Erythroblast (primary cell): Measurements from ENCODE around the gene CCNY.
"Not testable (repeated sequence)": the region's sequence is repeated elsewhere in the genome, so short reads cannot be mapped to it uniquely, and the experiment has no call there.

Experiments used
- DNase-seq, 2 experiments: peaks; one replicate each; lab custom pipeline; 2025; lab: John Stamatoyannopoulos, UW
- GATA1 ChIP-seq: IDR thresholded peaks from 2 replicates; pipeline ENCODE4 v1.6.1; 2011; ENCODE audit warnings: low read depth, mild to moderate bottlenecking, control low read depth, low read length, moderate library complexity
- POLR2A ChIP-seq: IDR thresholded peaks from 2 replicates; pipeline ENCODE4 v1.6.1; 2011; ENCODE audit warnings: mild to moderate bottlenecking, low read length

The CCNY gene

DNA sequence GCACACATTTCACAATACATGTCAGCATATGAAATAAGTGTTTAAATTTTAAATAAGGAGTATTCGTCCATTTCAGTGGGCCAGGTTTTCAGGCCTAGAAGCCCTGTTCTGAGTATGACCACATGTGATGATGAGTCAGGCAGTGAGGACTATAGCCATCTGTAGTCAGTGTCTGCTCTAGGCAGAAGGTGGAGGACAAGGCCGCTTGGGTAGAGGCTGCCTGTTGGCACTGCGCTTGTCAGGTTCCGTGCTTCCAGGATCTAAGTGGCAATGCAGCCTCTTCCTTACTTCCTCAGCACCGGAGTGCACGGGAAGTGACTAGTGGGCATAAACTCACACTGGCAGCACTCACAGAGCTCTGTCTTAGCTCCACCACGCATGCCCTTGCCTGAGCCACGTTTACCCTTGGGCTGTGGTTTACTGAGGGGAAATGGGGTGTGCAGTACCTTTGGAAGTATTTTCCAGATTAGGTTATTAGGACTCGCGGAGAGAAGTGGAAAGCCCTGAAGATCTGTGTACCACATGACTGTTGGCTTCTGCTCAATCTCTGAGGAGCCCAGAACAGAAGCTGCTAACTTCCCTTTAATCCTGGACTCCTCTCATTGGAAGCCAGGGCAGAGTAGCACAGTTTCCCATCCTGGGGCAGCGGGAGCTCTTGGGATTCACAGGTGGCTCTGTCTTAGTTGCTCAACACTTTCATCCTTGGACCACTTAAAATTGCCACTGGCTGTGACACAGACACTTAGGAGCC lies 181.3 kb downstream of the CCNY start:
- no peak for TF ChIP-seq GATA1
- TF ChIP-seq POLR2A = no peak
- DNase-seq = no peak

DNA sequence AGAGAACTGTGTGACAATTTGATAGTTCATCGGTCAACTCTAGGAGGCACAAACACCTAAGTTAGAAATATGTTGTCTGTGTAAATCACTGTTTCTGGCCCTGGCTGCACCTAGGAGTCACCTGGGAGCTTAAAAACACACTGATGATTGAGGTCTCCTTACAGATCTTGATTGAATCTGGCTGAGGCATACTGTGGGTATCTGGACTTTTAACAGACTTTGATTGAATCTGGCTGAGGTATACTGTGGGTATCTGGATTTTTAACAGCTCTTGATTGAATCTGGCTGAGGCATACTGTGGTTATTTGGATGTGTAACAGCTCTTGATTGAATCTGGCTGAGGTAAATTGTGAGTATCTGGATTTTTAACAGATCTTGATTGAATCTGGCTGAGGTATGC lies 181.9 kb downstream of the CCNY start:
- DNase-seq = not testable (repeated sequence)

DNA sequence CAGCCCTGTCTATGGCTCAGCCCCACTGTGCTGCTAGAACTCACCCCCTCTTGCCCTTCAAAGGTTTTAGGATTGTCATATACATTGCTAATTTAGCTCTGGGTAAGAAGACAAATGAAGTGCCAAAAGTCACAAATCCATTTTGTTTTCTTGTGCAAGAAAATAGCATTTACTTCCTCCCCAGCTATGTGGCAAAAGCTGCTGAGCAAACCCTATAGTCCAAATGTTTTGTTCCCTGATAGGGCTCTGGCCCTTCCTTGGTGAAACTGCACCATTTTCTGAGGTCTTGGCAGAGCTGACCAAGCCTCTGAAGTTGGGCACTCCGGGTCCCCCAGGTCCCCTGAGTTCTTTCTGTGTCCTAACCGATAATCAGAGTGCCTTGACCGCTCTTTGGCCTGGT lies 184.7 kb downstream of the CCNY start:
- no peak for TF ChIP-seq POLR2A
- TF ChIP-seq GATA1 = no peak
- DNase-seq = no peak

DNA sequence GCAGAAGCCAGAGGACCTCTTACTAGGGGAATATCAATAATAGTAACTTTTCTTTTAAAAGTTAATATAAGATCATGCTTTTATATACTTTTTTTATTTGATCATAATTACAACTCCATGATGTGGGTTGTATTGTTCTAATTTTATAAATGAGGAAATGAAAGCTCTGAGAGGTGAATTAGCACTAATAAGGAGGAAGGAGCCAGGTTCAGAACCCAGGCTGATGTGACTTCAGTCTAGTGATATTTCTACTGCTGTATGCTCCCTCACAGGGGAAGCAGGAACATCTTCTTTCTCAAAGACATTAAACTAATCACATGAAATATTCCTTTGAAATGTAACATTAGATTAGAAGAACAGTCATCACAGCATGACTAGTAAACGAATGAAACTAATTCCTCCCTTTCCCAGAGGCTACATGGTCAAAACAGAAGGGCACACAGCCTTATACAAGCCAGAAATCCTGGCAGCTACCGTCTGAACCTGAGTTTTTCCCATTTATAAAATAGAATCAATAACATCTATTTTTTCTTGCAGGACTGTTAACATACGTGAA lies 187.4 kb downstream of the CCNY start:
- no peak for DNase-seq
- TF ChIP-seq POLR2A = no peak

DNA sequence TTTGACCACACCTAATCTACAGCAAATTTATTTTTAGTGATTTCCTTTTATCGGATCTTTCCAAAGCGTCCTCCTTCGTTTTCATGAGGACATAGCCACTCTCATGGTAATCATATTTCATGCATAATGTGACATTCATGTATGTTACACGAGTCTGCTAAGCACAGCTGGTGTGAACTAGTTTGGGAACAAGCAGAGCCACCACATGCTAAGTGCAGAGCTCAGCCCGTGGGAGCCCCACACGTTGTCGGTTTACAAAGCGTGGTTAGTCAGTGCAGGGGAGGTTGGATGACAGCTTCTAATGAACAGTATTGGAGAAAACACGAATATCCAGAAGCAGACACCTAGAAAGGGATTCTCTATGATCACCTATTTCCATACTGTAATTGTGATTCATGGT lies 190.4 kb downstream of the CCNY start:
- DNase-seq = no peak
- TF ChIP-seq POLR2A (no peak), GATA1 (no peak)

DNA sequence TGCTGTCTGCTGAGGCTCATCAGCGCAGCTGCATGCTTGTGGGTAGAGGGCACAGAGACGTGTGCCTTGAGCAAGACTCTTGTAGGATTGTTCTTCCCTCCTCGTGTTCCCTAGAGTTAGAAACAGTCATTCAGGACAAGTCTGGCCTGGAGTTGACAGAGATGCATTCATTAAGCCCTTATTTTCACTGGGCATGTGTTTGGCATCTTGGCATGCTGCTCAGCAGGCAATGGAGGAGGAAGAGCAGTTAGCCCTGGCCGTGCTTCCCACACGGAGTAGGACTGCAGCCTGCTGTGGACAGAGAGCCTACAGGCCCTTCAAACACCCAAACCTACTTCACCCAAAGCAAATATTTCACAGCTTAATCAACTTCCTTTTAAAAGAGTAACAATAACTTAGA lies 195.8 kb downstream of the CCNY start:
- TF ChIP-seq GATA1 (no peak), POLR2A (no peak)
- DNase-seq = no peak

DNA sequence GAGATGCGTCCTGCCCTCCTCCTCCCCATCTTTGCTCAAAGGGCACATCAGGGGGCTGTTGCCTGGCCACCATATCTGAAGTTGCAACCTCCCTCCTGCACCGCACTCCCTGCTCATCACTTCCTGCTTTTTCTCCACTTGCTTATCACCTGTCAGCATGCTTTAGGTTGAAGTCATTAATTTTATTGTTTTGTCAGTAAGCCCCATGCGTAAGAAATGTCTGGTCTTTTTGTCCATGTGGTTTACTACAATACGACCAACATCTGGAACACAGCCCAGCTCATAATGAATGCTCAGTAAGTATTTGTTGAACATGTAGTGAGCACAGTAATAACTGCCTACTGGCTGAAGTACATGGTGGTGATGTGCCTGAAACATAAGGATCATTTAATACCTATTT lies 197.3 kb downstream of the CCNY start:
- TF ChIP-seq POLR2A = no peak
- no peak for TF ChIP-seq GATA1
- DNase-seq = no peak

DNA sequence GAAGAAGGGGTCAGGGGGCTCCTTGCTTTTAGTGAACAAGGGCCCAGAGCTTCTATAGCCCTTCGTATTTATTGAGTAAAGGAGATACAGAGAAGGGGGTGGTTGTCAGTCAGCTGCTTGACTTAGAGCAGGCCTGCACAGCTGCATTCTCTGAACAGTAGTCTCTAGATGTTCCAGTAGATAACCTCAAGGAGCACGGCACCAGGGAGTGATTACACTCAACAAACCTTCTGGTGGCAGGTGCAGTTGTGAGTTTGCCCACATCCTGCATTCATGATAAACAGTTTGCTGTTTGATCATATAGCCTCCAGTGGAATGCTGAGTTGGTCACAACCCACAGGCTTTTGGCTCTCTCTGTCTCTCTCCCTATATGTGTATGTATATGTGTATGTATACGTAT lies 198.8 kb downstream of the CCNY start:
- DNase-seq = no peak
- TF ChIP-seq POLR2A = no peak

DNA sequence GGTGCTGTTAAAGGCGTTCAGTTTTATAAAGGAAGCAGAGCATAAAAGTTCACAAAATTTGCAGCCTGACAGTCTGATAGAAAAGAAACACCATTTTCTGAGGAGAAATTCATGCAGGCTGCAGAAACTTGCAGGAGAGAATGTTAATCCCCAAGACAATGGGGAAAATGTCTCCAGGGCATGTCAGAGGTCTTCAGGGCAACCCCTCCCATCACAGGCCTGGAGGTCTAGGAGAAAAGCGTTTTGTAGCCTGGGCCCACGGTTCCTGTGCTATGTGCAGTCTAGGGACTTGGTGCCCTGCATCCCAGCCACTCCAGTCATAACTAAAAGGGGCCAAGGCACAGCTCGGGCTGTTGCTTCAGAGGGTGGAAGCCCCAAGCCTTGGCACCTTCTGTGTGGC lies 200.5 kb downstream of the CCNY start:
- TF ChIP-seq POLR2A (no peak), GATA1 (no peak)
- no peak for DNase-seq

DNA sequence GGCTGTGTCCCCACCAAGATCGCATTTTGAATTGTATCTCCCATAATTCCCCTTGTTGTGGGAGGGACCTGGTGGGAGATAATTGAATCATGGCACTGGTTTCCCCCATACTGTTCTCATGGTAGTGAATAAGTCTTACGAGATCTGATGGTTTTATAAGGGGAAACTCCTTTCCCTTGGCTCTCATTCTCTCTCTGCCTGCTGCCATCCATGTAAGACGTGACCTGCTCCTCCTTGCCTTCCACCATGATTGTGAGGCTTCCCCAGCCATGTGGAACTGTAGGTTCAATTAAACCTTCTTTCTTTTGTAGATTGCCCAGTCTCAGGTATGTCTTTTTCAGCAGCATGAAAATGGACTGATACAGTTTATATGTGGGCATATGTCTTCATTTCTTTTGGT lies 201.6 kb downstream of the CCNY start:
- not testable (repeated sequence) for DNase-seq

DNA sequence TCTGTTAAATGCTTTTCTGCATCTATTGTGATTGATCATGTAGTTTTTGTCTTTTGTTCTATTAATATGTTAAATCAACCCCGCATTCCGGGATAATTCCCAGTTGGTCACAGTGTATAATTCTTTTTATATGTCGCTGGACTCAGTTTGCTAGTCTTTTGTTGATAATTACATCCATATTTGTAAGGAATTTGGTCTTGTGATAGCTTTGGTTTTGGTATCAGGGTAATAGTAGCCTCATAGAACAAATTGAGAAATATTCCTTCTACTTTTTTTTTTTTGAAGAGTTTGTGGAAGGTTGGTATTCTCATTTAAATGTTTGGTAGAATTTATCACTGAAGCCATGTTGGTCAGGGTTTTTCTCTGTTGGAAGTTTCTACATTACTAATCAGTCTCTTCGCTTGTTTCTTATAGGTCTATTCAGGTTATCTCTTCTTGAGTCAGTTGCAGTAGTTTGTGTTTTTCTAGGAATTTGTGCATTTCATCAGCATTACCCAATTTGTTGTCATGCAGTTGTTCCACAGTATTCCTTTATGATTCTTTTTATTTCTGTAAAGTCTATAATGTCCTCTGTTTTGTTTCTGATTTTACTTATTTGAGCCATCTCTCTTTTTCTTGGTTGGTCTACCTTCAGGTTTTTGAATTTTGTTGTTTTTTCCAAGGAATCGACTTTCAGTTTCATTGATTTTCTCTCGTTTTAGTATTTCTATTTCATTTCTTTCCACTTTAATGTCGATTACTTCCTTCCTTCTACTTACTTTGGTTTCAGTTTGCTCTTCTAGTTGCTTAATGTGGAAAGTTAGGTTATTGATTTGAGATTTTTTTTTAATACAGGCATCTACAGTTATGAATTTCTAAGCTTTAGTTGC lies 204.2 kb downstream of the CCNY start:
- TF ChIP-seq GATA1 (no peak), POLR2A (no peak)
- DNase-seq = peak; percentile 24 to 53

DNA sequence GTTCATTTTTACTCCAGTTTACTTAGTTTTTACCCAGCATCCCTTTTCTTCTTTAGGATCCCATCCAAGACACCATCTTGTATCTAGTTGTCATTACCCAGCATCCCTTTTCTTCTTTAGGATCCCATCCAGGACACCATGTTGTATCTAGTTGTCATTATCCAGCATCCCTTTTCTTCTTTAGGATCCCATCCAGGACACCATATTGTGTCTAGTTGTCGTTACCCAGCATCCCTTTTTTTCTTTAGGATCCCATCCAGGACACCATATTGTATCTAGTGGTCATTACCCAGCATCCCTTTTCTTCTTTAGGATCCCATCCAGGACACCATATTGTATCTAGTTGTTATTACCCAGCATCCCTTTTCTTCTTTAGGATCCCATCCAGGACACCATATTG lies 205.4 kb downstream of the CCNY start:
- TF ChIP-seq GATA1 (no peak), POLR2A (no peak)
- no peak for DNase-seq

DNA sequence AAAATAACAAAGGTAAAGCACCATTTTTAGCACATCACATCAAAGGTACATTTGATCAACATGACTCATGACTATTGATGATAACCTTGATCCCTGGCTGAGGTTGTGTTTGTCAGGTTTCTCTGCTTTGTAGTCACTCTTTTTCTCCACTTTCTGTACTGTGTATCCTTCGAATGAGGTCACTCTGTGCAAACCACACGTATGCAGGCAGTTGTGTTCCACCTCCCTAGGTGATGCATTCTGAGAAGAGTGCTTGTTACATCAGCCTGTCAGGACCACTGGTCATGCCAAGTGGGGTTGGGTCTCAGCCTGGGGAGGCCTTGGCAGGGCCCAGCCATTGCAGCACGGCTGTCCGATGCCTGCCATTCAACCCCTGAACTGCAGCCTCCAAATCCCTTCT lies 206.0 kb downstream of the CCNY start:
- TF ChIP-seq GATA1 (no peak), POLR2A (no peak)
- DNase-seq = no peak

DNA sequence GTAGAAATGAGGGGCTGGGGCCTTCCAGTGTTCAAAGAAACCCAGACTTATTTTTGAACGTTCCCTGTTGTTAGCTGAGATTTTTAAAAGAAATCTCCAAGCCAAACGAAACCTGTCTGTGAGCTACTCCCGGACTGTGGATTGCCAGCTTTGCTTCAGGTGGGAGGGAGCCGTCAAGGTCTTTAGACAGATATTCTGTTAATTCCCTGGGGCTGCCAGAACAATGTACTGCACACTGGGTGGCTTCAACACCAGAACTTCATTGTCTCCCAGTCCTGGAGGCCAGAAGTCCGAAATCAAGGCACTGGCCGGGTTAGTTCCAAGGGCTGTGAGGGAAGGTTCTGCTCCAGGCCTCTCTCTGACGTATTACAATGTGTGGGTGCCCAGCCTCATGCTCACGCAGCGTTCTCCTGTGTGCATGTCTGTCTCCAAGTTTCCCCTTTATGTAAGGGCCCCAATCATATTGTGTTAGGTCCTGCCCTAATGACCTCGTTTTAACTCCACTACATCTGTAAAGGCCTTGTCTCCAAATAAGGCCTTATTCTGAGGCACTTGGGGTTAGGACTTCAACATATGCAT lies 208.9 kb downstream of the CCNY start:
- TF ChIP-seq POLR2A = no peak
- no peak for TF ChIP-seq GATA1
- DNase-seq = no peak

DNA sequence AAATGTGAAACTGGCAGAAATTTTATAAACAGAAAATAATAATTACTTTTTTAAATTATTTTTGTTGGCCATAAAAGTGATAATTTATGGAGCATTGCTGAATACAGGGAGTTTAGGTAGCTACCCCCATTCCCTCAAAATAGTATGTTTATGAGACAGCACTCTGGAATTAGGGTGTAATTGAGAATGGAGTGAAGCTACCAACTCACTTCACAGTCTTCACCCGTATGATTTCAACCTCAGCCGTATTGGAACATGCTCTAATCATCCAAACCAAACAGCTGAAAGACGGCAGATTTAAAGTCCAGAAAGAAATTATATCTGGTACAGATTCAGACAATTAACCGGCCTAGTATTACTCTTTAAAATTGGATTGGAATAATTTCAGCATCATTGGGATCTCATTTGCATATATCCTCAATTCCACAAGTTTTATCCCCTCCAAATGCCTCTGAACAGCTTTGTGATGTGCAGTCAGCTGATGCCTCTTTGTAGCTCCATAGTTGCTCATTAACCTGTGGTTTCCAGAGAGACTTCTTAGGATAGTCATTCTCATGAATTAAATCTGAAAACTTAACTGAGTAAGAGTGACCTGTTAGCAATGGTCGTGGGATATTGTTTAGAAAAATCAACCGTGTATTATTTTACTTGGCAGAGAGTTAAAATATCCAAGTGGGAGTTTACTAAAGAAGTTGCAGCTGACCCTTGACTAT lies 209.7 kb downstream of the CCNY start:
- no peak for TF ChIP-seq GATA1
- no peak for TF ChIP-seq POLR2A
- DNase-seq = no peak
